ENCODE data around the gene CPT1B. TPM values are rescaled to one million over a fixed set of nuclear protein-coding genes. Genes with fewer than 3 reads are reported as not detected.

CPT1B gene
- total and polyA plus RNA-seq, 2 of the 4 experiments (the other 2 are of a cell fraction): 0.36 to 1.8 TPM

GRCh38 chr22:50585781-50586180 lies 7.6 kb upstream of the CPT1B start:
- Histone ChIP-seq H3K9me1 (ENCODE audit: insufficient read depth, low read length) (peaks cover 12% of the 10 kb centered on the region; the same call in 1 of the 2 replicates), H3K18ac (ENCODE audit: low read depth, low read length) (no peak overlapping the region), H3K4me1 (ENCODE audit: control insufficient read depth, insufficient read depth, low read length) (peaks cover 4% of the 10 kb centered on the region; the same call in 1 of the 2 replicates), H3K4me2 (ENCODE audit: low read depth, low read length) (no peak overlapping the region), H3K14ac (replicated peaks; ENCODE audit: low read depth, low read length) (no peak overlapping the region), H2BK120ac (ENCODE audit: low read depth, low read length) (no peak overlapping the region), H3K23ac (ENCODE audit: low read depth, low read length) (no peak overlapping the region), H3K36me3 (ENCODE audit: control insufficient read depth, insufficient read depth, low read length) (peaks cover 2% of the 10 kb centered on the region; the same call in 1 of the 2 replicates), H2AFZ (replicated peaks; ENCODE audit: low read length, poor library complexity) (no peak overlapping the region), H3K9me3 (ENCODE audit: control insufficient read depth, insufficient read depth, low read length) (0 out of 2 replicates have a peak, but pooled peaks cover 2% of the 10 kb centered on the region), H4K8ac (ENCODE audit: low read depth in 2 of 2, low read length in 2 of 2) (no peak overlapping the region), H2BK5ac (ENCODE audit: low read depth, low read length, poor library complexity, severe bottlenecking) (no peak overlapping the region), H2BK15ac (ENCODE audit: low read depth, low read length) (no peak overlapping the region), H2BK20ac (ENCODE audit: low read depth, low read length) (no peak overlapping the region), H4K5ac (ENCODE audit: low read depth, low read length) (no peak overlapping the region), H3K4ac (ENCODE audit: low read depth, low read length) (no peak overlapping the region), H3K27ac (ENCODE audit: insufficient read depth, low read length) (no peak overlapping the region), H3K9ac (ENCODE audit: low read depth, low read length) (no peak overlapping the region), H3K27me3 (ENCODE audit: control insufficient read depth, insufficient read depth, low read length) (peaks cover 2% of the 10 kb centered on the region; the same call in 1 of the 2 replicates), H2AK9ac (replicated peaks; ENCODE audit: low read depth, low read length, poor library complexity) (no peak overlapping the region), H3K56ac (ENCODE audit: extremely low read depth, insufficient read depth, low read length) (no peak overlapping the region), H4K20me1 (ENCODE audit: insufficient read depth, low read length) (no peaks in the 10 kb centered on the region; the same call in 1 of the 2 replicates), H4K91ac (ENCODE audit: insufficient read depth, low read depth, low read length) (no peak overlapping the region), H3K79me1 (ENCODE audit: low read depth in 1 of 2, low read length in 2 of 2) (peaks cover 18 to 25% of the 10 kb centered on the region in 2 experiments), H2AK5ac (ENCODE audit: low read depth, low read length) (no peak overlapping the region), H3K4me3 (ENCODE audit: insufficient read depth, low read depth, low read length) (no peak overlapping the region)
- in situ Hi-C loops (cut with MboI; ENCODE audit: low sequenced_read_pairs) (no loop called here), dilution Hi-C loops (cut with HindIII; ENCODE audit: low sequenced_read_pairs, unreplicated experiment) (no loop called here), intact Hi-C loops (cut with micrococcal nuclease) (no loop called here)
- CTCF ChIA-PET: interaction anchor here (0.6 kb wide), 1 partner anchor 46 kb away, joined by 4 read pairs; no protein-coding TSS in a partner anchor
- no peak for ATAC-seq (ENCODE audit: low read depth)
- no peak for TF ChIP-seq SMC3 (IDR thresholded peaks at IDR 0.05; ENCODE audit: low read depth, low read length)
- TF ChIP-seq MAZ (IDR thresholded peaks at IDR 0.05; ENCODE audit: borderline replicate concordance, low read depth, low read length): no peak
- no peak for TF ChIP-seq RCOR1 (IDR thresholded peaks at IDR 0.05; ENCODE audit: insufficient replicate concordance, low read length)
- TF ChIP-seq RFX5 (IDR thresholded peaks at IDR 0.05; ENCODE audit: low read depth, low read length): no peak
- TF ChIP-seq, protein P1, sequence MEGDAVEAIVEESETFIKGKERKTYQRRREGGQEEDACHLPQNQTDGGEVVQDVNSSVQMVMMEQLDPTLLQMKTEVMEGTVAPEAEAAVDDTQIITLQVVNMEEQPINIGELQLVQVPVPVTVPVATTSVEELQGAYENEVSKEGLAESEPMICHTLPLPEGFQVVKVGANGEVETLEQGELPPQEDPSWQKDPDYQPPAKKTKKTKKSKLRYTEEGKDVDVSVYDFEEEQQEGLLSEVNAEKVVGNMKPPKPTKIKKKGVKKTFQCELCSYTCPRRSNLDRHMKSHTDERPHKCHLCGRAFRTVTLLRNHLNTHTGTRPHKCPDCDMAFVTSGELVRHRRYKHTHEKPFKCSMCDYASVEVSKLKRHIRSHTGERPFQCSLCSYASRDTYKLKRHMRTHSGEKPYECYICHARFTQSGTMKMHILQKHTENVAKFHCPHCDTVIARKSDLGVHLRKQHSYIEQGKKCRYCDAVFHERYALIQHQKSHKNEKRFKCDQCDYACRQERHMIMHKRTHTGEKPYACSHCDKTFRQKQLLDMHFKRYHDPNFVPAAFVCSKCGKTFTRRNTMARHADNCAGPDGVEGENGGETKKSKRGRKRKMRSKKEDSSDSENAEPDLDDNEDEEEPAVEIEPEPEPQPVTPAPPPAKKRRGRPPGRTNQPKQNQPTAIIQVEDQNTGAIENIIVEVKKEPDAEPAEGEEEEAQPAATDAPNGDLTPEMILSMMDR (conservative IDR thresholded peaks at IDR 0.05; ENCODE audit: low read depth, low read length): no peak
- no peak for TF ChIP-seq MXI1 (IDR thresholded peaks at IDR 0.05; ENCODE audit: borderline replicate concordance, low read depth, low read length)
- TF ChIP-seq ELK1 (IDR thresholded peaks at IDR 0.05; ENCODE audit: borderline replicate concordance, low read depth, low read length): no peak
- no peak for TF ChIP-seq POLR2A (IDR thresholded peaks at IDR 0.05; ENCODE audit: low read depth, low read length)
- TF ChIP-seq RAD21 (IDR thresholded peaks at IDR 0.05; ENCODE audit: low read length): no peak
- no peak for TF ChIP-seq USF2 (IDR thresholded peaks at IDR 0.05; ENCODE audit: low read depth, low read length)
- no peak for TF ChIP-seq NFE2L2 (IDR thresholded peaks at IDR 0.05; ENCODE audit: low read depth, low read length)
- TF ChIP-seq MAFK (IDR thresholded peaks at IDR 0.05; ENCODE audit: low read depth, low read length): no peak
- TF ChIP-seq FOS (IDR thresholded peaks at IDR 0.05; ENCODE audit: low read depth, low read length): no peak
- no peak for TF ChIP-seq BHLHE40 (IDR thresholded peaks at IDR 0.05; ENCODE audit: low read depth, low read length)
- TF ChIP-seq CEBPB (IDR thresholded peaks at IDR 0.05; ENCODE audit: low read depth, low read length): no peak
- TF ChIP-seq CHD1 (IDR thresholded peaks at IDR 0.05; ENCODE audit: low read depth, low read length): no peak
- BruUV-seq (replicated peaks): no TSS peak
- POLR2A ChIA-PET (ENCODE audit: unreplicated experiment): no interaction called here
- no peak for DNase-seq
- 90% methylated on average over 5 of the region's 8 CpGs; no CpG with 5 or more reads in 1 of the 2 experiments for WGBS, 2 experiments (ENCODE audit: extremely low coverage in 2 of 2, insufficient read length in 1 of 2)

Data from IMR-90 (cell line).